HL-60 (cell line): ENCODE results near the gene SERPINA3.
A peak's percentile ranks its signal among the peaks of the same experiment; 100 is the strongest.
"Not testable (repeated sequence)": the region's sequence is repeated elsewhere in the genome, so short reads cannot be mapped to it uniquely, and the experiment has no call there.

Experiments used
- DNase-seq, 2 experiments: peaks; one replicate each; pipeline ENCODE4 v3.0.0-alpha.2; 2010 to 2020; ENCODE audit warnings: low read depth in 1 of 2, low spot score in 1 of 2
- H3K27ac ChIP-seq: fragments of 250-450 bp; sonication (Bioruptor Pico); replicated peaks from 2 replicates; pipeline ENCODE4 v1.5.1; 2020; ENCODE audit warnings: mild to moderate bottlenecking, moderate library complexity
- H3K27me3 ChIP-seq: fragments of 250-450 bp; sonication (Bioruptor Pico); 2 replicates; pipeline ENCODE4 v1.5.1; 2021; ENCODE audit warnings: mild to moderate bottlenecking, moderate library complexity; ENCODE audit not compliant: insufficient read depth, poor library complexity, severe bottlenecking
- H3K4me3 ChIP-seq: replicated peaks from 2 replicates; pipeline ENCODE4 v1.5.1; 2011; ENCODE audit warnings: mild to moderate bottlenecking, control low read depth, low read length; ENCODE audit not compliant: insufficient read depth
- GABPA ChIP-seq: IDR thresholded peaks from 2 replicates; pipeline ENCODE4 v1.6.1; 2012; ENCODE audit warnings: low read depth
- POLR2AphosphoS5 ChIP-seq: IDR thresholded peaks from 2 replicates; pipeline ENCODE4 v1.6.1; 2012; ENCODE audit warnings: low read depth
- SPI1 ChIP-seq: IDR thresholded peaks from 2 replicates; pipeline ENCODE4 v1.6.1; 2012; ENCODE audit warnings: low read depth, mild to moderate bottlenecking, borderline replicate concordance
- TF ChIP-seq, protein P1 (sequence below): IDR thresholded peaks from 2 replicates; pipeline ENCODE4 v1.6.1; 2012; ENCODE audit warnings: low read depth; ENCODE audit not compliant: insufficient replicate concordance
- TF ChIP-seq, protein P2 (sequence below): IDR thresholded peaks from one replicate; pipeline ENCODE4 v1.5.1; 2011; ENCODE audit warnings: low read length, control low read depth, inconsistent platforms; ENCODE audit not compliant: insufficient read depth

Gene SERPINA3

DNA sequence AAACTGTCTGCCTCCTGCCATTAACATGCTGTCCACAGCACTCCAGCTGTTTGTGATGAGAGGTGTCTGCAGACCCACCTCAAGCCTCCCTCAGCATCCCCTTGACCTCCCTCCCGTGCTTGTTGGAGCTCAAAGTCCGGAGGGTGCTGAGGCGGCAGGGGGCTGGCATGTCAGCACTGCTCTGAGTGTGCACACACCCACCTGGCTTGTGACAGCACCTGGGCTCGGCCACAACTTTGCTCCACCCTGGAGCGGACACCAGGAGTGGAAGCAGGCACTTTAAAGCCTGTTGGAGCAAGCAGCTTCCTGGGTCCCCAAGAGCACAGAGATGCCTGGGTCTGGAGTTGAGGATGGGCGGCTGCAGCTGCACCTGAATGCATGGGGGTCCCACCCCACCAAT is 20.9 kb downstream of the SERPINA3 start:
- H3K27ac ChIP-seq = no peak overlapping the region
- no peaks in the 10 kb centered on the region for H3K27me3 ChIP-seq
- TF ChIP-seq, protein P1, sequence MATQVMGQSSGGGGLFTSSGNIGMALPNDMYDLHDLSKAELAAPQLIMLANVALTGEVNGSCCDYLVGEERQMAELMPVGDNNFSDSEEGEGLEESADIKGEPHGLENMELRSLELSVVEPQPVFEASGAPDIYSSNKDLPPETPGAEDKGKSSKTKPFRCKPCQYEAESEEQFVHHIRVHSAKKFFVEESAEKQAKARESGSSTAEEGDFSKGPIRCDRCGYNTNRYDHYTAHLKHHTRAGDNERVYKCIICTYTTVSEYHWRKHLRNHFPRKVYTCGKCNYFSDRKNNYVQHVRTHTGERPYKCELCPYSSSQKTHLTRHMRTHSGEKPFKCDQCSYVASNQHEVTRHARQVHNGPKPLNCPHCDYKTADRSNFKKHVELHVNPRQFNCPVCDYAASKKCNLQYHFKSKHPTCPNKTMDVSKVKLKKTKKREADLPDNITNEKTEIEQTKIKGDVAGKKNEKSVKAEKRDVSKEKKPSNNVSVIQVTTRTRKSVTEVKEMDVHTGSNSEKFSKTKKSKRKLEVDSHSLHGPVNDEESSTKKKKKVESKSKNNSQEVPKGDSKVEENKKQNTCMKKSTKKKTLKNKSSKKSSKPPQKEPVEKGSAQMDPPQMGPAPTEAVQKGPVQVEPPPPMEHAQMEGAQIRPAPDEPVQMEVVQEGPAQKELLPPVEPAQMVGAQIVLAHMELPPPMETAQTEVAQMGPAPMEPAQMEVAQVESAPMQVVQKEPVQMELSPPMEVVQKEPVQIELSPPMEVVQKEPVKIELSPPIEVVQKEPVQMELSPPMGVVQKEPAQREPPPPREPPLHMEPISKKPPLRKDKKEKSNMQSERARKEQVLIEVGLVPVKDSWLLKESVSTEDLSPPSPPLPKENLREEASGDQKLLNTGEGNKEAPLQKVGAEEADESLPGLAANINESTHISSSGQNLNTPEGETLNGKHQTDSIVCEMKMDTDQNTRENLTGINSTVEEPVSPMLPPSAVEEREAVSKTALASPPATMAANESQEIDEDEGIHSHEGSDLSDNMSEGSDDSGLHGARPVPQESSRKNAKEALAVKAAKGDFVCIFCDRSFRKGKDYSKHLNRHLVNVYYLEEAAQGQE = no peak
- TF ChIP-seq SPI1 (no peak), GABPA (no peak), POLR2AphosphoS5 (no peak)
- TF ChIP-seq, protein P2, sequence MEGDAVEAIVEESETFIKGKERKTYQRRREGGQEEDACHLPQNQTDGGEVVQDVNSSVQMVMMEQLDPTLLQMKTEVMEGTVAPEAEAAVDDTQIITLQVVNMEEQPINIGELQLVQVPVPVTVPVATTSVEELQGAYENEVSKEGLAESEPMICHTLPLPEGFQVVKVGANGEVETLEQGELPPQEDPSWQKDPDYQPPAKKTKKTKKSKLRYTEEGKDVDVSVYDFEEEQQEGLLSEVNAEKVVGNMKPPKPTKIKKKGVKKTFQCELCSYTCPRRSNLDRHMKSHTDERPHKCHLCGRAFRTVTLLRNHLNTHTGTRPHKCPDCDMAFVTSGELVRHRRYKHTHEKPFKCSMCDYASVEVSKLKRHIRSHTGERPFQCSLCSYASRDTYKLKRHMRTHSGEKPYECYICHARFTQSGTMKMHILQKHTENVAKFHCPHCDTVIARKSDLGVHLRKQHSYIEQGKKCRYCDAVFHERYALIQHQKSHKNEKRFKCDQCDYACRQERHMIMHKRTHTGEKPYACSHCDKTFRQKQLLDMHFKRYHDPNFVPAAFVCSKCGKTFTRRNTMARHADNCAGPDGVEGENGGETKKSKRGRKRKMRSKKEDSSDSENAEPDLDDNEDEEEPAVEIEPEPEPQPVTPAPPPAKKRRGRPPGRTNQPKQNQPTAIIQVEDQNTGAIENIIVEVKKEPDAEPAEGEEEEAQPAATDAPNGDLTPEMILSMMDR = no peak
- no peak overlapping the region for H3K4me3 ChIP-seq
- no peak for DNase-seq

DNA sequence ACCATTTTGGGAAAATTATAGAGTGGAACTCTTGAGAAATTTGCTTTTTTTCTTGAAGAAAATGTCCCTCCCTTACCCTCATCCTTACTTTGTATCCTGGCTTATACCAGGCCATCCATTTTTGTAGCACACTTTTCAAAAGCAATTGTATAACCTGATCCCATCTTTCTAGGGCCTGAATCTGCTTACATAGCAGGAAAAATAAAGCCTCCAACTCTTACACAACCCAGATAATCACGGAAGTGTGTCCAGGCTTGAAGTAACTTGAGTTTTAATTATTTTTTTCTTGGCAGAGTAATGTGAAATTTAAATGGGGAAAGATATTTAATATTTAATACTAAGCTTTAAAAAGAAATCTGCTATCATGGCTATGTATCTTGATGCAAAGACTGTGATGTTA is 23.0 kb downstream of the SERPINA3 start:
- Histone ChIP-seq H3K27ac (no peak overlapping the region), H3K27me3 (no peaks in the 10 kb centered on the region), H3K4me3 (no peak overlapping the region)
- TF ChIP-seq SPI1 (no peak), POLR2AphosphoS5 (no peak), GABPA (no peak)
- TF ChIP-seq, protein P2 = no peak
- TF ChIP-seq, protein P1 = no peak
- DNase-seq = no peak

DNA sequence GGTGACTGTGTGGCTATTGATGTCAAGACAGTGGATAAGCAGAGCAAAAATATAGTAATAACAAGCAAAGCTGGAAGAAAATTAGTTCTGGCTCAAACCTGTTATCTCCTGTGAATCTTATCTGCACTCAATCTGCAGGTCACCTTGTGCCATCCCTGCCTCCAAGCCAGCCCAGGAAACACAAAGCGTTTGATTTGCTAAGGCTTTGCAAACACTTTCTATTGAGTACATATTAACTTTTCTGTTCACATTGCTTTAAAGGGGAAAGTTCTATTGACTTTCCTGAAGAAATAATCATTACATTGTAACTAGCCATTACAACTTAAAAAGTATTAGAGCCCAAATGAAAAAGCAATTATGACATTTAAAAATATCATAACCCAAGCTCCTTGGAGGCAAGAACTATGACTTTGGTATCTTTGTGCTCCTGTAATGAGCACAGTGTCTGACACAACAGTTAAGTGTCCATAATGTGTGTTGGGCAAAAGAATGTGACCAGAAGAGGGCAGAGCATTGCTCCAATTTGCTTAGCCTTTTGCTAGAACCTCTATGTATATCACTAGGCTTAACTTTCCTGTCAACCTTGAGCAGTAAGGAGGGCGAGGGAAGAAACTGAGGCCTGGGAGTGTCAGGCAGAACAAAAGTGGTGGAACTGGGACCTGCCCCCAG is 24.7 kb downstream of the SERPINA3 start:
- H3K27ac ChIP-seq = no peak overlapping the region
- no peak for DNase-seq

DNA sequence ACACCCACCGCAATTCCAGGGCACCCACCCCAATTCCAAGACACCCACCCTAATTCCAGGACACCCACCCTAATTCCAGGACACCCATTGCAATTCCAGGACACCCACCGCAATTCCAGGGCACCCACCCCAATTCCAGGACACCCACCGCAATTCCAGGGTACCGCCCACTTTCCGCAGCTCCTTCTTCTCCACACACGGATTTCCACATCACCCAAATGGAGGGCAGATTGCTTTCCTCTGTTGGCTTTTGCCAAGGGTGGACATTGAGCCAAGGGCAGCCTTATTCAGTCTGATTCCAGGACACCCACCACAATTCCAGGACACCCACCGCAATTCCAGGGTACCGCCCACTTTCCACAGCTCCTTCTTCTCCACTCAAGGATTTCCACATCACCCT is 25.6 kb downstream of the SERPINA3 start:
- not testable (repeated sequence) for H3K4me3 ChIP-seq, H3K27me3 ChIP-seq, H3K27ac ChIP-seq, DNase-seq

More for the DNA sequence above, 24.7 kb downstream of the SERPINA3 start:
- Histone ChIP-seq H3K27me3 (no peaks in the 10 kb centered on the region), H3K4me3 (no peak overlapping the region)
- TF ChIP-seq SPI1 = no peak
- TF ChIP-seq, protein P1 = no peak
- TF ChIP-seq GABPA = no peak
- TF ChIP-seq POLR2AphosphoS5 = no peak
- TF ChIP-seq, protein P2 = peak; percentile 20
